GM19240 (cell line): ENCODE results near the gene PLXNA2.

Experiments used
- DNase-seq: peaks from one replicate; pipeline ENCODE4 v3.0.0; 2011; ENCODE audit warnings: low spot score; ENCODE audit not compliant: insufficient read length

The PLXNA2 gene

DNA sequence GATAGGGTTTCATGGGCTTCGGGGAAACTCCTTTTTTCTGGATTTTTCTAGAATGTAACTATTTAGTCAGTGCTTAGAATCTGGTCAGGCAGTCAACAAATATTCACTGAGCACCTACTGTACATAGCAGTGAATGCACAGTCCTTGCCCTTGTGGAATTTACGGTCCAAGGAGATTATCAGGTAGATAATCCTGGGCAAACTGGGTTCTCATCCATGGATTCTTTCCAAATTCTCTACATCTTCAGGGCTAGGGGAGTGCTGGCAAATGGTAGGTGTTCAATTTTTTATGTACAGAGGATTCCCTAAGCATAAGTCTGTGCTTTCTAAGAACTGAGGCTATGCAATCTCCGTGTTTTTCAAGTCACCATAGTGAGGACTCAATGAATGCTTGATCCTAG is 192.5 kb downstream of the PLXNA2 start:
- DNase-seq, result no peak

DNA sequence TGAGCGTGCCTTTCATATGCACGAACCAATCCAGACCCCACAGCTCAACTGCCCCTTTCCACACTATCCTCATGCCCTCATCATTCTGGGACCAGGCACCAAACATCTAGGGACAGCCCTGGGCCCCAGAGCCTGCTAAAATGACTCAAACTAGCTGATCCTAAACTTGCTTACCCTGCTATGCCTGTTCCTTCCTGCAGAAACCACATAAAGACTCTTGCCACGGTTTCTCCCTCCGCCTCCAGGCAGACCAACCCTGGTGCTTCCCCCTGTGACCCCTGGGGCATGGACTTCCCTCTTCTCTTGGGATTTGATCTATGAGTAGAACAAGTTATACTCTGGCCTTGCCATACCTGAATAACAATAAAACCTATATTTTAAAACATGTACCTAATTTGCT is 195.3 kb downstream of the PLXNA2 start:
- no peak for DNase-seq

DNA sequence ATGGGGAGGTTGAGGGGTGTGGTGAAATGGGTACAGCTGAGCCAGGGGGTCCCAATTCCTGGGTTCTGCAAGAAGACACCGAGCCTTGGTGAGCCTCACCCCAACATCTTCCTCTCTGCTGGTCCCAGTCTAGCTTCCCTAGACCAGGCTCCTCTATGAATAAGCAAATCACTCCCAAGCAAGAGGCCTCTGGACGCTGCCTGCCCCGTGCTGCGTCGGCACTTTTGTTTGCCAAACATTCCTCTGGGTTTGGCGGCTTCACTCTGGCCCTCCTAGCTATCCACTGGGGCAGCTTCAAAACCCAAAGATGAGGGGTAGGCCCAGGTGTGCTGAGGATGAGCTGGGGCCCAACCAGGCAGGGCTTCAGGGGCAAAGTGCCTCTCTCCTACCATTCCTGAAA is 196.2 kb downstream of the PLXNA2 start:
- DNase-seq, result no peak

DNA sequence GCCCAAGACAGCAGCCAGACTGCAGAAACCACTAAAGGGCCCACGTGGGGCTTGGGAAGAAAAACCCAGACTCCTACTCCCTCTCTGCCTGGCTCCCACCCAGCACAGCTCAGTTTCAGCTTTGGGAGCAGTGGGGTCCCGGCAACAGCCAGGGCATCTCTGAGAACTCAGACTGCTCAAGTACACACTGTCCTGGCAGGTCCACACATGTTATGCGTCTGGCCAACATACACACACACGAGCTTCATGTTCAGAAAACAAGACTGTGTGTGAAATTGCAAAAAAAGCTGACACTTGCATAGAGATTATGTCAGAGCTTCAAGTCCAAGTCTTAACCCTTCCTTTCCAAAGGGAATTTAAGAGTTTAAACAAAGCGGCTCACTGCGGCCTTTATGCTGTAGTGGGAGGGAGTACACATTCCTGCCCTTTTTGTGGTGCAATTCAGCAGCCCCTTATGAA is 196.7 kb downstream of the PLXNA2 start:
- no peak for DNase-seq

DNA sequence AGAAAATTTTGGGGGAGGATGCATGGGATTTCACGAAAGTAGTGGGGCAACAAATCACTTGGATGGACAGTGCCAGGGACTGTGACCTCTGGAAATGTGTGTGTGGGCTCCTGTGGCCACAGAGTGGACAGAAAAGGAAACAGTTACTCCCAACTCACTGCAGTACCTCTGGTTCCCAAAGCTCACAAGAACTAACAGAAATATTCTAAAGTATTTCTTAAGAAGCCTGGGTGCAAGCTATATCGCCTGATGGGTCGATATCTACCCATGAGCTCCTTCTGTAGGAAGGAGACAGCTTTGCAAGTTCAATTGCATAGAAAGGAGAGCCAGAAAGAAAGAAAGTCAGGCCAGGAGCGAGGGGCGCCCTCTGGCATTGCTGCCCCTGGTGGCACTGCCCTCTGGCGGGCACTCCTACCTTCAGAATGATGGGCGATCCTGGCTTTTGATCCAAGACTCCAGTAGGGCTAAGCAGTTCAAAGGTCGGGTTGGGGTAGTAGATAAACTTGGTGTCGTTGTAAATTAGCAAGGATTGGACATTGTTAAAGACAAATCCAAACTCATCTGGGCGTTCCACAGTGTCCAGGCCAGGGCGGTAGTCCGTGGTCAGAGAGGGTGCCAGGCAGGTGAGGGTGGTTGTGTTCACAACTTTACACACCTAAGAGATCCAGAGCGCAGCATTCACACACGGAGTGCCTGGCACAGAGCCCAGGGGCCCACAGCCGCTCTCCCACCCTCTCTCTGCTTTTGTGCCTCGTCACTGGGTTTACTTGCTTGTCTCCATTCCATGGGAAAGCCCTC is 198.5 kb downstream of the PLXNA2 start:
- no peak for DNase-seq

DNA sequence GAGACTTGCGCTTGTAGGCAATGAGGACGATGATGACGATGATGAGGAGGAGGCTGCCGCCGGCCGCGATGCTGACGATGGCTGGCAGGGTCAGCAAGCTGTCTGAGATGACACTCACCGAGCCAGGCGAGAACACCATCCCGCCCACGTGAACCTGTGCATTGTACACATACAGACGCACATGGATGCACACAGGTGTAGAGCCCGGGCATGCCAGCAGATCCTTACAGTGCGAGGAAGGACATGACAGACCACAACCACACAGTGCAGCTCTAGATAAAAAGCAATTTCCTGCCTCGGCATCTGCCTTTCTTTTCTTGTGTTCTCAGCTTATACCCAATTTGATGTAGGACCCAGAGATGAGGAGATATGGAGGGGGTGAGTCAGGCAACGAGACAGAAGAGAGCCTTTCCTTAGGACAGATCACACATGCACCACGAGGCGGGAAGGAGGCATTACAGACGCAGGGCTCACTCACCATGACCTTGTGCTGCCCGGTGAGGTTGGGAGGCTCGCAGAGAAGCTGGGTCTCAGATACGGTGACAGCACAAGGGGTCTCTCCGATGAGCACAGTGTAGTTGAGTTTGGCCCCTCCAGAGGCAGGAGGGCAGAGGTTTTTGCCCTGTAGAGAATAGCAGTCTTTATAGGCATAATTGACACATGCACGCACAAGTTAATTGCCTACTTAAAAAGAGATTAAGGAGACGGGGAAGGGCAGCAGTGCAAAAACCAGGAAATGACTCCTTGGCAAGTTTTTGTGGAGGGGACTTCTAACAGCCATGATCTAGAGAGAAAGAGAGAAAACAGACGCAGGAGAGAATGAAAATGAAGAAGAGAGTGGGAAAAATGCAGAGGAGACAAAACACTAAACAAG is 199.4 kb downstream of the PLXNA2 start:
- no peak for DNase-seq

DNA sequence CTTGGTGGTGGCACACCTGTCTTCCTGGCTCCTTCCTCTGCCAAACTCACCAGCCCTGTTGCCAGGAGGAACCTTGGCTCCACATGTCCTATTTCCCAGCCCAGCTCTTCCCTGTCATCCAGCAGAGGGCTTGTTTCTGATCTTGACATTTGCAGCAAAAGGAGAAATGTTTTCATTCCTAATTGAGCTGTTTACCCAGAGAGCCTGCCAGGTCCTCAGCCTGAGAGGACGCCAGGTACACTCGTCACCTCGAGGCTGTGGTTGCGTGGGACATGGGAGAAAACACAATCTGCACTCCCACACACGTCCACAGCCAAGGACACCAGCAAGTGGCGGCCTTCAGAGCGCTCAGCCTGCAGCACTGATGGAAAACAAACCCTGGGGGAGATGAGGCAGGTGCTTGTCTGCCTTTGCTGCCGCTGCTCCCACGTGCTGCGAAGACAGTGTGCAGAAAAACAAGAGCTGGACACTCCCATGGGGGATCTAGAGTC is 200.4 kb downstream of the PLXNA2 start:
- no peak for DNase-seq

DNA sequence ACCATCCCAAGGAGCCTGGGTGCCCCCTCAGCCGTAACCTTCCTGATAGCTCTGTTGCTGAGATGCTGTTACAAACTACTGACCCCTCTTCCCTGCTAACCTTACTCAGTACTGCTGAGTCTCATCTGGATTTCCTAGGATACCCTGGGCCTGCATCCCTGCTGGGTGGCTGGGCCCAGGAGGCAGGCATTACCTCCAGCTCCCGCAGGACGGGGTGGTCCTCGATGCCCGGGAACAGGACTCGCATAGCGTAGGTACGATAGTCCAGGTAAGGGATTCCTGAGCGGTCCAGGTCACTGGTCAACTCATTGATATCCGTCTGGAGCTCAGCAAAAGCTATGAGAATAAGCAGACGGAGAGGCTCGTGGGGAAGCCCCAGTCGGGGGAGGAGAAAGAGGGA is 201.3 kb downstream of the PLXNA2 start:
- no peak for DNase-seq

DNA sequence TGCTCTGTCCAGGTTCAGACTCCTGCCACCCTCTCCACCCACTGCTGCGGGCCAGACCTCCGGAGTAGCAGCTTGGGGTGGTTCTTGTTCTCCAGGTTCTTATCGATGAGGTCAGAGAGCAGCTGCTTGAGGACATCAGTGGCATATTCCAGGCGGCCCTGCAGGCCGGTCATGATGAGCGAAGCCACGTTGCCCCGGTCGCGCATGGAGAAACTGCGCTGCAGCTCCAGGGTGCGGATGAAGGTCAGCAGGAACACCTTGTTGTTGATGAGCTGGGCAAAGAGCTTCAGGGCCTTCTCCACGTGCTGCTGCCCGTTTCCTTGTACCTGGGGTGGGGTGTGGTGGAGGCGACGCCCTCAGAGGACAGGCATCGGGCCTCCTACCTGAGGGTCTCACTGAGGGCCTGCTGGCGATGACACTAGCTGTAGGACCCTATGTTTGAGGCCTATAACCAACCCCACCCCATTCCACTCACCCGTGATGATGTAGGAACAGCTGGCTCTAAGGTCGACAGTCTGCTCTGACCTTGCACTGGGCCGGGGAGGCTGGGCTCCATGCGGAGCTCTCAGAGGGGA is 202.1 kb downstream of the PLXNA2 start:
- no peak for DNase-seq

DNA sequence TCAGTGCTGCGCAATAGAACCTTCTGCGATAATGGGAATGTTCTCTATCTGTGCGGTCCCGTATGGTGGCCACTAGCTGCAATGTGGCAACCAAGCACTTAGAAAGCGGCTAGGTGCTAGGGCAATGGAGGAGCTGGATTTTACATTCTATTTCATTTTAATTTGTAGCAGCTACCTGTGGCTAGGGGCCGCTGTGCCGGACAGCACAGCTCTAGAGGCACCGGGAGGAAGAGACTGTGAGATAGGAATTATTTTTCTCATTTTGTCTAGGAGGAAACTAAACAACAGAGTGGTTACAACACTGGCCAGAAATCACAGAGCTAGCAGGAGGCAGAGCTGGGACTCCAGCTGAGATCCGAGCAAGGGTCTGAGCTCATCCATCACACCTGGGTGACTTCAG is 202.7 kb downstream of the PLXNA2 start:
- DNase-seq, result no peak

DNA sequence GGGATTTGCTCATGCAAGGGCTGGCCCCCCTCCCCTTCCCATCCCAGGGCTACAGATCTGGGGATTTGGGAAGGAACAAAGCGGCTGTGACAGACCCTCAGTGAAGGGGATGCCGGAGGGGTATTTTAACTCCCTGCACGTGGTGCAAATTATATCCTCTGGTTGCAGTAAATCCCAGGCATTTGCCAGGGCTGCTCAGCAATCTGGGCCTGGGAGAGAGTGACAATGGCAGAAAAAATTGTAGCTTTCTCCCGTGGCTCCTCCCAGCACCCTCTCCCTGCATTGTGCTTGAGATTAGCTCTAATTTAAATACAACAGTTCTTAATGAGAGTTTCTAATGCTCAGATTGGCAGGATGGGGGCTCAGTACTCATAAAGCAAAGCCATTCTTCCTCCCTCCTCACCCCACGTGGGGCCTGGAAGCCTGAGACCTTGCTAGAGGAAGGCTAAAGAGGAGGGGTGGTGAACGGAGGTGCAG is 203.3 kb downstream of the PLXNA2 start:
- DNase-seq, result no peak

DNA sequence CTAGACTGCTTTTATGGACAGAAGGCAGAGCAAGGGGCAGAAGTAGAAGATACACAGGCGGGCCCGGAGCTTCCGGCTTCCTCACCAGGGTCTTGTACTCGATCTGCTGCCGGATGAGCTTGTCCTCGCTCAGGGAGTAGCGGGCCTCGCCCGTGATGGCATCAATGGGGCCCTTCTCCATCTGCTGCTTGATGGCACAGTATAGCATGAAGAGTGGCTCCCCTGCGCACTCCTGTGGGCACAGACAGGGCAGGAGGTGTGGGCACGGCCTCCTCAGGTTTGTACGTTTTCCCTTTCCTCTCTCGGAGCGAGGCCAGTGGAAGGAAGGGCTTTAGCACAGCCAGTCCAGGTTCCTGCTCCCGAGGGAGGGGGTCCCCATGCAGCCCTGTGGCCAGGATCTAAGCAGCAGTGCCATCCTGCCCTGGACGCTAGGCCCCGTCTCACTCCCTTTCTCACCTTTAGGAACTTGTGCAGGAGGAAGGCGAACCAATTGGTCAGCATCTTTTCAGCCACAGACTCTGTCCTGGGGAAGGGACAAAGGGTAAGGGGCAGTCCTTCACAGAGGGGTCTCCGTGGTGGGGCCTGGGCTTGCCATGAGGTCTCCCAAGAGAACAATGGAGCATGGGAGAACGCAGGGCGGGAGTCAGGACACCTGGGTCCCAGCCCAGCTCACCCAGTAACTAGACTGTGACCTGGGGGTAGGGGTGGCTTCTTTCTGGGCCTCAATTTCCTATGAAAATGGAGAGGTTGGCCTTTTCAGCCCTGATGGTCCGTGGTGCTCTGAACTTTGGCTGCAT is 204.4 kb downstream of the PLXNA2 start:
- DNase-seq, result no peak

DNA sequence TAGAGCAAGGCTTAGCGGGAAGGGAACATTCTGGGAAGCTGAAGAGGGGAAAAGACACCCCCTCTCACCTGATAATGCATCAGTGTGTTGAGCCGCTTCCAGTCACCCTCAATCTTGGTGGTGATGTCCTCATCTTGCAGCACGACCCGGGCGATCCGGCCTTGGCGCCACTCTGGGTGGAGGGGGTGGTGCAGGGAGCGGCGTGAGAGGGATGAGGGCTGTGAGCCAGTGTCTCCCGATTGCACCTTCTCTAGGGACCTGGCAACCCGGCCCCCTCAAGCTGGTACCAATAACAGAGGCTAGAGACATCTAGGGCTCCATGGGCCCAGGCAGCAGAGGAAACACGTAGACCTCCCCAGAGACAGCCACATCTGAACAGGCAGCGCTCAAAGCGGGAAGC is 205.9 kb downstream of the PLXNA2 start:
- no peak for DNase-seq

DNA sequence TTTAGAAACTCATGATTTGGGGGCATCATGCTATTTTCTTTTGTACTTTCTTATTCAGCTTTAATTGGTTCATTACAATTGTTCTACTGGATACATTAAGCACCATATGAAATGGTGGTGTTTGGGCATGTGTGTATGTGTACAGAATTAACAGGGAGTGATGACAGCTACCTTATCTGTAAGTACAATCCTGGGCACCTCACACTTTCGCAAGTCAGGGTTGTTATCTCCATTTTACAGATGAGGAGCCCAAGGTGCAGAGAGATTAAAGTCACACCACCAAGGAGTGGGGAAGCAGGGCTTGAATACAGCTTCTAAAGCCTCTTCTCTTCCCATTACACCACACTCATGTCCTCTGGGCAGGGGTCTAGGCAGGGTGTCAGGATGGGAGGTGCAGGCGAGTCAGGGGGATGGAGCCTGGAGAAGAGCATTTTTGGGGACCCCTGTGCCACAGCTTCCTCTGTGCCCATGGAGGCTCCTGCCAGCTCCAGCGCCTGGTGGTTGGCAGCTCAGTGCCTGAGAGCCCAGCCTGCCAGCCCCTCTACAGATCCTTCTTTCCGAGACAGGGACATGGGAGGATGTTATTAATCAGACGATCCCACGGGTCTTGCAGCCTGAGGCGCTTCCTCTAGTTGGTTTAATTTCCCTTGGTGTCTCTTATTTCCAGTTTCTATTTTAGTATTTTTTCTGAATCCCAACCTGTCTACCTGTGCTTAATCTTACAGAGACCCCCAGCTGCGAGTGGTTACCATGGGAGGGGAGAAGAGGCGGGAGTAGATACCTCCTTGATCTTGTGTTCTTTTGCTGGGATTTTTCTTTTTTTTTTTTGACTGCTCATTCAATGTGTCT is 207.0 kb downstream of the PLXNA2 start:
- no peak for DNase-seq

DNA sequence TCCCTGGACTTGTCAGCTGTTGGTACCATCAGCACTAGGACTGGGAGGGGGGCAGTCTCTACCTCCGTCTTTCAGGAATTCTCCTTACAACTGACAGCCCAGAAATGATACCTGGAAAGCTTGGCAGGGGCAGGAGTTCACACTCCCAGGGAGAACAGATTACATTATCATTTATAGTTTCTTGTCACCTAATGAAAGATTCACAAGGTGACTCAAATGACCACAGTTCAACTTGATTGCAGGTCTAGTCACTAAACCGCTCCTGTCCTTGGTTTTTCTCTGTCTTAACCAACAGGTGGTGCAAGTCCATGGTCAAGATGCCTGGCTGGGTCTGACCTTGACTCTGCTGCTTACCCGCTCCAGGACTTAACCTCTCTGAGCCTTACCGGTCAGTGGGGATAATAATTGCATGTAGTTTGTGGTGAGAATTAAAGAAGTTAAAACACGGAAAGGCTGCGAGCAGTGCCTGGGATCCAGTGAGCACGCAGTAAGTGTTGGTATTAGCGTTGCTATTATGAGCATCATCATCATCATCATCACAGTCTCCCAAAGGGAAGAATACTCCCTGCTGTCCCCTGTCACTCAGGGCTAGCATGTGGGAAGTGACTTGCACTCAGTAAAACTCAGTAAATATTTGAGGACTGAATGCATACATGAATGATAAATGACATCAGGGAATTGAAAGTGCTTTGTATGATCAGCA is 207.9 kb downstream of the PLXNA2 start:
- DNase-seq, result no peak

DNA sequence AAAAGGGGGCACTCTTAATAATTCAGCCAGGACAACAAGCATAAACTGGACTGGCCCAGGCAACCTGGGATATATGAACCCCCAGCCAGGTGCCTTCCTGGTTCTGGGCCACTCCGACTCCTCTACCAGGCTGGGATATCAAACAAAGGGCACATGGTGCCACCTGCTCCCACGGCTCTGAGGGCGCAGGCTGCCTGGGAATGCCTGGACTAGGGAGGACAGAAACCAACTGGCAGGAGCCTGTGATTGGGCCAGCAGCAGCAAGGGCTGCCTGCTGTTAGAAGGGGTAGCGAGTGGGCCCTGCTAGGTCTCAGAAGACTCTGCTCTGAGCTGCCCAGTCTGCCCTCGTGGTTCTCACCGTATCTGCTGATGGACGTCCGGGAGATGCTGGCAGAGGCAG is 210.0 kb downstream of the PLXNA2 start:
- no peak for DNase-seq

DNA sequence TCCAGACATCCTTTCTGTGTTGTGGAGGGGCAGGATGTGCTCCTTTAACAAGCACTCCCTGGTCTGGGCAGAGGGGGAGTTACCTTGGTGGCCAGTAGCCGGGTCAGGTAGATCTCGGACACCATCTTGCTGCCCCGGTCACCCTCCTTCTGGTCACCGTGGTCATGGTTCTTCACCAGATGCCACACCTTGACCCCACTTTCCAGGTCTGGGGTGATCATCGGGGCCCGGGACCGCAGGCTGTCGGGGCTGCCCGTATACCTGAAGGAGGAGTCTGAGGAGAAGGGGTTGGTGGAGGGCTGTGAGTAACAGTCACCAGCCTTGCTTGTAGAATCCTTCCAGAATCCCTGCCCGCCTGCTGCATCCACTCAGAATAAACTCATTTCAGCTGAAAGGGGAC is 210.9 kb downstream of the PLXNA2 start:
- DNase-seq, result no peak

DNA sequence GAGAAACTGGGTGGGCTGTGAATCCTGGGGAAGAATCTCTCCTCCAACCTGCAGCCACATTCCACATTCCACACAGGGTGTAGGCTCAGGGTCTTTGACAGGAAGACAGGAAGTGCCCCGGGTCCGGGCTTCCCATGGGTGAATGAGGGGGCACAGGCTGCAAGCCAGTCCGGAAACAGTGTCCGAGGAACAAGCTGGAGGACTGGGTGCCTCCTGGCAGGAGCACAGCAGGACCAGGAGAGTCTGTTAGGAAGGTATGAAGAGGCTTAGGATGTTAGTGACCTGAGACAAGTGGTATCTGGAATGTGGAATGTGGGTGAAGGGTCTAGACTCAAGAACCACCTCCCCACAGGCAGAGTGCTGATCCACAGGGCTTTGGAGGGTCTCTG is 212.3 kb downstream of the PLXNA2 start:
- no peak for DNase-seq

DNA sequence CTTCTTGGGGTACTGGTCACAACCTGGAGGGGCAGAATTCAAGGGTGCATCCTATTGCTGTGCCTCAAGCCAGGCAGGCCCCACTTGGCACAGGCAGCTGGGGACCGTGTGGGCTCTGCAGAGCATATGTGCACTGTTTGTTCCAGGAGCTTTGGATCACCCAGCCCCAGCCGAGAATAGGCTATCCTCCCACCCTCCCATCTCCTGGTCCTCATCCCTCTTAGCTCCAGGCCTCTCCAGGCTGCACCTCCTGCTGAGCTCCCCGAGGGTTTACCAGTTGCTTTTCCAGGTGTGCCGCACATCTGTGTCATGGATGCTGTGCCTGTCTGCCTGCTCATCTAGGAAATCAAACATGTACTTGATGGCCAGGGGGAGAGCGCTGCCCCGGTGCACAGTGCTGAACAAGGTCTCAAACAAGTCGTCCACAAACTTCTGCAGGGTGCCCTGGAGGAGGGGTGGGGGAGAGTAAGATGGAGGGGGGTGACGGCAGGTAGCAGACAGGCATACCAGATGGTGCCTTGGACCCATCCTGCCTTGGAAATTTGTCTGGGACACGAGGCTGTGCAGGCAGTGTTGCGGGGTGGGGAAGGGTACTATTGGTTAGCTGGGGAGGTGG is 212.8 kb downstream of the PLXNA2 start:
- no peak for DNase-seq
